Cardiac fibroblast (primary cell): ENCODE results near the gene SHB.

ENCODE experiments used
- DNase-seq, 2 donors: peaks; one replicate each; pipeline versions ENCODE4 v3.0.0 to v3.0.0-alpha.2; 2010; ENCODE audit warnings: low read depth in 2 of 2
- H3K4me3 ChIP-seq, 2 donors: replicated peaks in 1 of 2; 1 replicate in 1 of 2; 2 replicates in 1 of 2; pipeline ENCODE4 v1.5.1; 2011; ENCODE audit warnings: low read depth in 2 of 2, low read length in 2 of 2, mild to moderate bottlenecking in 2 of 2, moderate library complexity in 1 of 2
- TF ChIP-seq, protein P1 (sequence below): IDR thresholded peaks from one replicate; pipeline ENCODE4 v1.5.1; 2011; ENCODE audit warnings: low read depth, mild to moderate bottlenecking, low read length, inconsistent platforms

The SHB gene

DNA sequence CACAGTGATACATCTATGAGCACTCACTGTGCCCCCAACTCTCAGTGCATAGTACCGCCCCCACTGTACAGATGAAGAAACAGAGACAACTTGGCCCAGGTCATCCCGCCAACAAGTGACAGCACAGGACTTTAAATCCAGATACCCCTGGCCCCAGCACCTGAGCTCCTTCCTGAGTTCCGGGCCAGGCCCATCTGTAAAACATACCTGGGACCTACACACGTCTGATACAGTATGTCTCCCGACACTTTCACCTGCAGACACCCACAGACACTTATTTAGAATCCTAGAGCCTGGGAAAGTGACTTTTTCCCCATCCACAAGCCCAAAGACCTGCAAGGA is 104.3 kb downstream of the SHB start:
- DNase-seq: no peak
- TF ChIP-seq, protein P1, sequence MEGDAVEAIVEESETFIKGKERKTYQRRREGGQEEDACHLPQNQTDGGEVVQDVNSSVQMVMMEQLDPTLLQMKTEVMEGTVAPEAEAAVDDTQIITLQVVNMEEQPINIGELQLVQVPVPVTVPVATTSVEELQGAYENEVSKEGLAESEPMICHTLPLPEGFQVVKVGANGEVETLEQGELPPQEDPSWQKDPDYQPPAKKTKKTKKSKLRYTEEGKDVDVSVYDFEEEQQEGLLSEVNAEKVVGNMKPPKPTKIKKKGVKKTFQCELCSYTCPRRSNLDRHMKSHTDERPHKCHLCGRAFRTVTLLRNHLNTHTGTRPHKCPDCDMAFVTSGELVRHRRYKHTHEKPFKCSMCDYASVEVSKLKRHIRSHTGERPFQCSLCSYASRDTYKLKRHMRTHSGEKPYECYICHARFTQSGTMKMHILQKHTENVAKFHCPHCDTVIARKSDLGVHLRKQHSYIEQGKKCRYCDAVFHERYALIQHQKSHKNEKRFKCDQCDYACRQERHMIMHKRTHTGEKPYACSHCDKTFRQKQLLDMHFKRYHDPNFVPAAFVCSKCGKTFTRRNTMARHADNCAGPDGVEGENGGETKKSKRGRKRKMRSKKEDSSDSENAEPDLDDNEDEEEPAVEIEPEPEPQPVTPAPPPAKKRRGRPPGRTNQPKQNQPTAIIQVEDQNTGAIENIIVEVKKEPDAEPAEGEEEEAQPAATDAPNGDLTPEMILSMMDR: no peak
- H3K4me3 ChIP-seq: no peak overlapping the region

DNA sequence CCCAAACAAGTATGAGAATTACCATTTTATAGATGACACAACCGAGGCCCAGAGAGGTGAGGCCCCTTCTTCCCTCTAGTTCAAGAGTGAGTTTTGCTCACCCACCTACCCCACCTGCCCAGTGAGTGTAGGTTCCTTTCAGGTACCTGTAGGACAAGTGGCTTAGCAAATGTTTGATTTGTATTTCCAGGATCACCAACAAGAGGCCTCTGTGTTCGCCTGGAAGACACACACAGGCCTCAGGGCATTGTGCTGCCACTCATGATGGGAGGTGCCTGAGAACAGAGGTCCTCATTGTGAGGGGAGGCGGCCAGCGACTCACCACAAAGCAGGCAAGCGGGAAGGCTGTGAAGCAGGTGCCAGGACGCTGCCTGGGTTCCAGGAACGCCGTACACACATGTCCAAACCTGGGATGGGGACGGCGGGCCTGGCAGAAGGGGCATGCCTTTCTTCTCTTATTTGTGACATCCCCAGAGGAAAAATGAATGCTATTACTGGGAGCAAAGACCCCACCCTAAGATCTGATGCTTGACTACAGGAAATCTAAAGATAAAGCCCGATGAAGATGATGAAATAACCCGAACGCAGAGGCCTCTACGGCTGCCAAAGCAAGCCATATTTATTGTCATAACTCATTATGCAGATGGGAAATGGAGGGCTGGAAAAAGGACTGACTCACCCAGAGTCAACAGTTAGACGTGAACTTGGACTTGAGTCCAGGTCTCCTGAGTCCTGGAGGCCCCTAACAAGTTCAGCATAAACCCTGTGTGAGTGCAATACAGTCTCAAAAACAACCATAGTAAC is 104.9 kb downstream of the SHB start:
- DNase-seq: peak; percentile 95 to 97
- TF ChIP-seq, protein P1: no peak
- H3K4me3 ChIP-seq: no peak overlapping the region

DNA sequence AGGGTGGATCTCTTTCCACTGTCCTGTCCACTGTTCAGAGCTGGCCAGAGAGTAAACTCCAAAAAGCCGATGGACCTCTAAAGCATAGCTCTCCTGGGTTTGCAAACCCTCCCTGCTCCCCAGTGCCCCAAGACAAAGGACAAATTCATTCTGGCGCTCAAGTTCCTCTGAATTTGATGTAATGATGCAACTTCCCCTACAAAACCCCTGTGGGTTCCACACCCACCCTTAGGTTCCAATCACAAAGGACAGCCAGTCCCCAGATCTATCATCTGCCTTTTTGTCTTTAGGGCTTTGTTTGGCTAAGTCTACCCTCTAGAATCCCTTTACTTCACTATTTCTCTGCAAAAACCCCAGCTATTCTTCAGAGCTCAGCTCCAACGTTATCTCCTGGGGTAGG is 107.7 kb downstream of the SHB start:
- H3K4me3 ChIP-seq: no peak overlapping the region
- no peak for DNase-seq
- TF ChIP-seq, protein P1: no peak

DNA sequence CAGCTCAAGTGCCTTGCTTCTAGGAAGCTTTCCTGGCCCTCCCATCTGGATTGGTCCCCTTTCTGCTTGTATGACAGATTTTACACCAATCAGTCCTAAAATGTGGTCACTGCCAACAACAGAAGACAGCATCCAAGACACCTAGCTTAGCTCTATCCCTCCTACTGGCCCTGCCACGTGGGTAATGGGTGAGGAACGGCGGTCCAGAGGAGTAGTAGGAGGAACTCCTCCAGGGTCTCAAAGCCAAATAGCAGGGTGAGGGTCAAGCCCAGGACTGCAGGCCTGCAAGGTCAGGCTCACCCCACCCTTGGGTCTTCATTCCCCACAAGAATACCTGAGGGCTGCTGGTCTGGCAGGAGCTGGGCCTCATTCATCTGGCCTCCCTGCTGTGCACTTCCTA is 108.4 kb downstream of the SHB start:
- DNase-seq: no peak
- TF ChIP-seq, protein P1: no peak
- H3K4me3 ChIP-seq: no peak overlapping the region

DNA sequence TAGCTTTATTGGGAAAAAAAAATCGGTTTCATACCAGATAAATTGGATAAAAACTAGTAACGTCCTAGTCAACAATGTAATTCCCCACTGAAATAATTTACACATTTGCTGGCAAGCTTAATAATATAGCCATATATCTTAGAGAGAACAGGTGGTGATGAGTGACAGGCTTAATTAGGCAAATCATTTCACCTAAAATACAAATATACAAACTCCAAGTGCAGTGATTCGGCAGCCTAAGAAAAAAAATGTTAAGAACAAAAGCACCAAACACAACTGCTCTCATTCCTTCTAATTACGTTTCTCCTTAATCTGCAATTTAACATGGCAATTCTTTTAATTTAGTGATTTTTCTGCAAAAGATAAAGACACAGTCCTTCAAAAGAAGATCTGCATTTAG is 109.1 kb downstream of the SHB start:
- H3K4me3 ChIP-seq: no peak overlapping the region
- DNase-seq: no peak
- TF ChIP-seq, protein P1: no peak

DNA sequence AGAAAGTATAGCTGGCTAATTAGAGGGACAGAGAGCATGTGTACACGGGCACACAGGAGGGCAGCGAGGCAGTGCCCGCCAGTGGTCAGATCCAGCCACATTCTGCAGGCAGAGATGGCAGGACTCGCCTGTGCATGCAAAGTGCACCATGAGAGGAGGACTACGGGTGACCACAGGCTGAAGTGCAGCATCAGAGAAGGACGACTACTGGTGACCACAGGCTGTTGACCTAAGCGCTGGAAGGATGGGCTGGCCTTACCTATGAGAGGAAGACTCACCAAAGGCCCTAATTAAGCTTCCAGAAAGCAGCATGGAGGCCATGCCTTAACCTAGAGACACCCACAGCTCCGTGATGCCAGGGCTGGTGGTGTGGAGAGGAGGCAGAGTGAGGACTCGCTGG is 110.9 kb downstream of the SHB start:
- H3K4me3 ChIP-seq: no peak overlapping the region
- DNase-seq: no peak
- TF ChIP-seq, protein P1: no peak

DNA sequence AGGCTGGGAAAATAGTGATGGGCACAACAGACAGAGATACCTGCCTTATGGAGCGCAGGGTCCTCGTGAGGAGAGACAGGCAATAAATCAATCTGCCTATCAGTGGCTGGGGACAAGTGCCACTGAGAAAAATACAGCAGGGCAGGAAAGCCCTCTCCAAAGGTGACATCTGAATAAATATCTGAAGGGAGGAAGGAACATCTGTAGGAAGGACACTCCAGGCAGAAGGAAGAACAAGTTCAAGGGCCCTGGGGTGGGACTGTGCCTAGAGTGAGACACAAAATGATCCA is 111.4 kb downstream of the SHB start:
- TF ChIP-seq, protein P1: no peak
- H3K4me3 ChIP-seq: no peak overlapping the region
- no peak for DNase-seq
